Activated CD8-positive, alpha-beta memory T cell treated with anti-CD3 and anti-CD28 coated beads for 4 hours (primary cell): ENCODE results near the gene CHI3L2.

Experiments used
- DNase-seq, 2 donors: peaks; one replicate each; pipeline ENCODE4 v3.0.0-alpha.2; 2020; ENCODE audit warnings: low read depth in 2 of 2

CHI3L2 gene

DNA sequence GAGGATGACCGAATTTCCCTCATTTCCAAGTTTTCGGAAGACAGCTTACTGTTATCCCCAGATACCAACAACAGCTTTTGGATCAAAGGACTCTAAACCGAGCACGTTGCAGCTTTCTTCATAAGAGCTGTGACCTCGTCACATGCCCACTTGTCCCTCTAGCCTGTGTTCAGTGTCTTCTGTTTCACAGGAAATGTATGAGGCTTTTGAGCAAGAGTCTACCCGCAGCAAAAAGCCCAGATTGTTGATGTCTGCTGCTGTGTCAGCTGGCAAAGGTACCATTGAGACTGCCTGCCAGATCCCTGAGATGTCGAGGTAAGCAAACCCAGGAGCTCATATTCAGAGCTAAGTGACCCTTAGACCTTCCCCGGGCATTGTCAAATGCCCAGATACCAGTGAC lies 24.1 kb downstream of the CHI3L2 start:
- DNase-seq = no peak

DNA sequence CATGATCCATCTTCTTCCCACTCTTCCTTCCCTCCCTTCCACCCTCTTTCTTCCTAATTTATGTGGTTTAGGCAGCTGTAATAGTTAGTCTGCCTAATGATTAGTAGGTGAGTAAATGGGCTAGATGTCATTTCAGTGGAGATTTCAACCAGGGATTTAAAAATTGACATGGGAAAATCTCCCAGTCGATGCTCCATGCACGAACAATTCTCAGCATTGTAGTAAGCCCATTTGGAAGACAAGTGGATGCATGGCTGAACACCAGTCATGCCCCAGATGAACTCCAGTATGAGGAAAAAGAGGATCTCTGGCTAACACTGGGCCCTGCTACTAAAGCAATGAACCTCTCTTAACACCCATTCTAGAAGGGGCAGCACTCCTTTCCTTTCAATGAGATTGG lies 25.3 kb downstream of the CHI3L2 start:
- no peak for DNase-seq

DNA sequence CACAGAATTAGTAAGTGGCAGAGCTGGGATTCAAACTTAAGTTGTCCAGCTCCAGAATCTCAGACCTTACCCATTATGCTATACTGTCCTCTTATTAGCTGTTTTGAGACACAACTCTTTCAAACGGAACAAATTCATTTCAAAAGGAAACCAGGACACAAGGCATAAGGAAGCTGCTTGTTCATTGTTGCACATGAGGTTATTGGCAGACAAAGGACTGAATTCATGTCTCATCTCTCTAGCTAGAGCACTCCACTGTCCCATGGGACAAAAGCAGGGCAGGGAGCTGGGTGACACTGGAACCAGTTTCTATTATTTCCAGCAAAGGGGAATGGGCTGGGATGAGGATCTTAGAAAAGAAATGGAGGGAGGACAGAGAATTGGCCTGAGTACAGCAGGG lies 26.4 kb downstream of the CHI3L2 start:
- no peak for DNase-seq

DNA sequence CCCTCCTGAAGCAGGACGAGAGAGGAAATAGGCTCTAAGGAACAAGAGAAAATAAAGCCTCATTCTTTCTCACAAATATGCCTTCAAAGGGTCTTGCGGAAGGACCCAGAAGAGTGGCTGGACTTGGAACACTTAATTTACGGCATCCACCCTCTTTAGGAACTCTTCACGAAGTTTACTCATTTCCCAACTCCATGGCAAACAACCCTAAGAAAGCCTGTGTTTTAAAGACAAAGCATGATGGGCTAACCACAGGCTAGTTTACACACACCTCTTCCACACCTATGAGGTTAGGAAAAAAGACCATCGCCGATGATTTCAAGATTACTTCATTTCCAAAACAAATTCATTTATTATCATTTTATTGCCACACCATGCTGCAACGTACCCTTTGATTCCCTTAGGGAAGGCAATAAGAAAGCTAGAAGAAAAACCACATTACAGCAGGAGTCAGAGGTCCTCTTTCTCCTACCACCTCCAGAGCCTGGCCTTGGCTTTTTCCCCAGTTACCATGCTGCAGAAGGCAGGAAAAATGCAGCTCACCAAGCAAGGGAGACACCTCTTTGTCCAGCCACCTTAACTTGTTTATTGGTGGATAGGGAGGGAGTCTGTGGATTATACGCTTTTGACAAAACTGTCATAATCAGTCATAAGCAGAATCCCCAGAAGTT lies 29.6 kb downstream of the CHI3L2 start:
- DNase-seq = no peak

DNA sequence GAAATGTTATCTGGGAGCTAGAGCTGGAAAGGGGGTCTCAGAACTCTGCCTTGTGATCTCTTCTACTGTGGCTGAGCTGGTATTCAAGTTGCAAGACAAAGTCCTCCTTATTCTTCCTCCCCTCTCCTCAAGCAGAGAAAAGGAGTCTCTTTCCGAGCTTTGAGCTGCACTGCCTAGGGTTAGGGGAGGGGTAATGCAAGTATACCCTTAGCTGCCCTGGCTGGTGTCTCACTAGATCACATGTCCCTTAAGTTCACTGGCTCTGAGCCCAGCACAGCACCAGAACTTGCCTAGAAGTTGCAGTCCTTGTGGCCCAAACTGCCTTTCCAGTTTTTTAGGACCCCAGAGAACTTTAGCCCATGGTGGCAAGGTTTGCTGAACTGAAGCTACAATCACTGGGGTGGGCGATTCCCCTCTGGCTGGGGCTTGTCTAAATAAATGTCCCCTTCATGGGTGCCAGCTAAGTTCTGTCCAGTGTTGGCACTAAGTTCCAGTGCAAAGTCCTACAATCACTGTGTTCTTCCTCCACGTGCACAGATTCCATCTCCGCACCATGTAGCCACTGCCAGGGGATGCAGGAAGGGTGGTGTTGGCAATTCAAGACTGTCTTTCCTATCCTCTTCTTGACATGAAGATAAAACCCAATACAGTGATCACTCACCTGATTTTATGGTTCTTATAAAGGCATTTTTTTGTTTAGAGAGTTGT lies 40.4 kb downstream of the CHI3L2 start:
- DNase-seq = no peak

DNA sequence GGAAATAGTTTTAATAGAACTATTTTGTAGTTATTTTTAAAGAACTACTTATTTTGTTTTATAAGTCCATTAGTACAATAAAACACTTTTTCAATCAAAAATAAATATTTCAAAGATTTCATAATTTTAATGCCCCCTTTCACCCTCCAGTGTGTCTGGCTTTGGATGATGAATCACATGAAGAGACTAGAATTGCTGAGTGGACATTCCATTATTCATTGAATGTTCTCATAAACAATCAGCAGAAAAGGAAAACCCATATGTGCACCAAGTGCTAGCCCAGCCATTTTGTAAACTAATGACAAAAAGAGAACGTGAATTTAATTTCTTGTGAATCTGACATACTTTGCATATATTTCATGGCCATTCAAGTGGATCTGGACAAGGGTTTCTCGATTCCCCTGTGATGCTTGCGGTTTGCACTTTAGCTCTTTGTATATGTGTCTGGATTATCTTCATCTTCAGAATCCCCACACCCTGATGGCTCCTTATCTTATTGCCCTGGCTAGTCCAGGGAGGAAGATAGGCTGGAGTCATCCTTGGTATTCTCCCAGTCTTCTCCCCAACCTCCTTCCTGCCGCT lies 42.4 kb downstream of the CHI3L2 start:
- DNase-seq = no peak

DNA sequence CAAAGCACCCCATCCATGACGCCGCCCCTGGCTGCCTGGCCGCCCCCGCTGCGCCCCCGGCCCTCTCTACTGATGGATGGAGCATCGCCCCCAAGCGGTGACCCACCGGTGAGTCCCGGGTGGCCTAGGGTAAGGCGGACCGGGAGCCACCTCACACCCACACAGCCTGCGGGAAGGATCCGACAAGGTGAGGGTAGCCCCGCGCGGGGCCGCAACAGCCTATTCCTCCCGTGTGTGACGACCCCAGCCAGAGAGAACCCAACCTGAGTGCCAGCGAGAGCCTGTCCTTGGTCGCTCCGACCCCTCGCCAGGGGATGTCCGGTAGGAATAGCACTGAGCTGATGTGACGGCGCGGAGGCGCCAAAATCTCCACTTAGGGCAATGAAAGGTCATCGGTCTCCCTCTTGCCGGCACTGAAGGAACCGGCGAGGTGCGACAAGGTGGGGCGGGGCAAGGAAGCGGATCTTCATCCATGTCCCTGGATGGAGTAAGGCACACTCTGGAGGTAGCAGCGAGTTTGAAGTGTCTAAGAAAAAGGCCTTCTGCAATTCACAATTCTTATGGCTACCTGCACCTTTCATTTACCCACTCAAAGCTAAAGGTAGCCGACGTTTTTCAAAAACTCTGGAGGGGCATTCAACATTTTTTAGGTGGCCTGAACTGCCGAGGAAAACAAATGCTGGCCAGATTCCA lies 43.4 kb downstream of the CHI3L2 start:
- no peak for DNase-seq

DNA sequence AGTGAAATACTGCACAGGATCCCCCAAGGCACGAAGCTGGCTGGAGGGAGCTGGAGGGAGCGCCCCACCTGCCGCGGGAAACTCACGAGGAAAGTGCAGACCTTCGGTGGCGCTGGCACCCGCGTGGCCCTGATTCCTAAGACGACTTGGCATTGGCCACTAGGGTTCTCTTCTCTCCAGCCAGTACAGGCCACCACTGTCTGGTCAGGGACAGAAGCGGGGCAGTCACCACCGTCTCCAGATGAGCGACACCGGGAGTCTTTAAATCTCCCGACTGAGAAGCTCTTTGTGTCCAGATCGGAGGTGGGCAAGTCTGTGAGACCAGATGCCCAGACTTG lies 43.9 kb downstream of the CHI3L2 start:
- DNase-seq = no peak

DNA sequence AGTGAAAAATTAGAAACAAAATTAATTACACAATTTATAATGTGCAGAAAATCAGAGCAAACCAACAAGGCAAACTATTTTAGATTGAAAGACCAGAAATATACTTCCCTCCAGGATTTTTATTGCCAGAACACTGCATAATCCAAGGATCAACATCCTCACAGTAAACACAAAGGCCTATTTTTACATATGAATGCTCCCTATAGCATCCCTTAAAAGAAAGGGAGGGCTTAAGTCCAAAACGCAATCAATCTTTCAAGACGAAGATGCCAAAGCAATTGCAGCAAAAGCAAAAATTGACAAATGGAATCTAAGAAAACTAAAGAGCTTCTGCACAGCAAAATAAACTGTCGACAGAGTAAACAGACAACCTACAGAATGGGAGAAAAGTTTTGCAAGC lies 44.6 kb downstream of the CHI3L2 start:
- no peak for DNase-seq

DNA sequence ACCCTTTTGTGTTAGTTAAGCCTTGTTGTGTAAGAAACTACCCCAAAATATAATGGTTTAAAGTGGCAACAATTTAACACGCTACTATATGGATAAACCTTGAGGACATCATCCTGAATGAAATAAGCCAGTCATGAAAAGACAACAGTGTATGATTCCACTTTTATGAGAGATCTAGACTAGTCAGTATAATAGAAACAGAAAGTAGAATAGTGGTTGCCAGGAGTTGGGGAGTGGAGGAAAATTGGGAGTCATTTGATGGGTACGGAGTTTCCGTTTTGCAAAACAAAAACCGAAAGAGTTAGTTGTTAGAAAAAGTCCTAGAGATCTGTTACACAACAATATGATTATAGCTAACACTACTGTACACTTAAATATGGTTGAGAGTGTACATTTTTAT lies 47.1 kb downstream of the CHI3L2 start:
- DNase-seq = no peak

DNA sequence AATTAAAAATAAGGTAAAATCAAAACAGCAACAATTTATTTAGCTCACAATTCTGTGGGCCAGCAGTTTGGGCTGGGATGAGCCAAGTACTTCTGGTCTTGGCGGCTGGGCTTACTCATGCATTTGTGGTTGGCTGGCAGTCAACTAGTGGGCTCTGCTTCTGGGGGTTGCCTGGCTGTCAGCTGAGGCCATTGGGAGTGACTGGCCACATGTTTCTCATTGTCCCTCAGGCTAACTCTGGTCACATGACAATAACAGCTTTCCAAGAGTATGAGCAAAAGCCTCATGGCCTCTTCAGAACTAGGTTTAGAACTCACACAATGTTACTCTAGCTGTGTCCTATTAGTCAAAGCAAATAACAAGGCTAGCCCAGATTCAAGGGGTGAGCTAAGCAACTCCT lies 47.6 kb downstream of the CHI3L2 start:
- no peak for DNase-seq

DNA sequence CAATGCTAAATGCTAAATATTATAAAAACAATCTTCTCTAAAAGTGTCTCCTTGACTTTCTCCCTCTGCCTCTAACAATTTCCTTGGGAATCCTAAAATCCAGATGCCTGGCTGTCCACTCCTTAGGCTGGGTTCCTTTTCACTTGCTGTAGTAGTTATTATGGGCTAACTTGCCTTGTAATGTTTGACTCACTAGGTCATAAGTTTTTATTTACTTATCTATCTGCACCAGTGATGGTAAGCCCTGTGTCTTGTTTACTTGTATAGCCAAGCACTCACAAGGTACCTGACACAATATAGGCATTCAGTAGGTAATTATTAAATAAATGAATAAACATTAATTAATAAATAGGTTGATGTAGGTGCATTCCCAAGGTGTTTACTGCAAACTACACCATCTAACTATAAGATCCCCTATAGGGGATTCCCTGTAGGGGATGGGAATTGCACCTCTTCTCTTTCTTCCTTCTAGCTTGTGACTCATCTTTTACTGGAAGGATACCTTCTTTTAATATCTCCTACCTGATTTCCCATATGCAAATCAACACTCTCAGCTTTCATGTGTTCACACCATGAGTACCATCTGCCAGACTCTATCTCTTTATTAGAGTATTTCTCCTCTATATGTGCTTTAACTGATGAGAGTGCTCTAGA lies 48.4 kb downstream of the CHI3L2 start:
- DNase-seq = no peak

DNA sequence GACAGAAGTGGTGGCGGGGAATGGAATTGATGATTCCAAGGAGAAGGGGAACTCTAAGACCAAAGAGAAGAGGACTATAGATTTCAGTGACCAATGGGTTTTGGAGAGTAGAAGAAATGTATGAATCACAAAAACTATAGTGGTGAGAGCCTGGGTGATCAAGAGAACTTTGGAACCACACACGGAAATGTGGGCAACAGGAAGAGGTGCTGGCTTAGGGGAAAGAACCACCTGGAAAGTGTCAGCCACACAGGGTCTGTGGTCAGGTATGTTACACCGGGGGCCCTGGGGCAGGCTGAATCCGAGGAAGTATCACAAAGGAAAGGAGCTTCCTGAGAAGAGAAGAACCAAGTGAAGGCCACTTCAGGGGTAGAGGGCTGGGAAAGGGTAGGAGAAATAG lies 51.6 kb downstream of the CHI3L2 start:
- no peak for DNase-seq

DNA sequence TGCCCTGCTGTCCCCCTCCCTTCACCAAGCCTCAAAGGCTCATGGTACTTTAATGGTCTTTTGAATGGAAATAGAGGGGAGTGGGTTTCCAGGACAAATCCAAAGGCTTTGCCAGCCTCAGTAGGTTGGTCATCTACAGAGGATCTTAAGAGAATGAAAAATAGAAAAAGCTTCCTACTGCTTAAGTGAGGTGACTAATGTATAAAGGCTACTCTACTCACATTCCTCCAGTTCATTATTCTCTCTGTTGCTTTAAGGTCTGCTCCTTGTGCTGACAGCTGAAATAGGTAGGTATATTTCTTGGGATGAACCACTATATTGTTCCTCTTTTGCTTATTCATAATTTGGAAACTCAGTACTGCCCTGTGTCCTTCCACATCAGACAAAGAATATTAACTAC lies 52.8 kb downstream of the CHI3L2 start:
- DNase-seq = no peak

DNA sequence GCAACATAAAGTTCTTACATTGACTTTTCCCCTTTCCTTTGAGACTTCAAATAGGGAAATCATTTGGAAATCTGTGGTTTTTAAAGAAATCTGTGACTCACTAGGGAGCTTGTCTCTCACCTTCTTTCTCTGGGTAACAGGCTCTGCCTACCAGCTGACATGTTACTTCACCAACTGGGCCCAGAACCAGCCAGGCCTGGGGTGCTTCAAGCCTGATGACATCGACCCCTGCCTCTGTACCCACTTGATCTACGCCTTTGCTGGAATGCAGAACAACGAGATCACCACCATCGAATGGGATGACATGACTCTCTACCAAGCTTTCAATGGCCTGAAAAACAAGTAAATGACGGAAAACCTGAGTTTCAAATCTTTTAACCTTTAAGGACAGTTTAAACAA lies 53.9 kb downstream of the CHI3L2 start:
- DNase-seq = no peak

DNA sequence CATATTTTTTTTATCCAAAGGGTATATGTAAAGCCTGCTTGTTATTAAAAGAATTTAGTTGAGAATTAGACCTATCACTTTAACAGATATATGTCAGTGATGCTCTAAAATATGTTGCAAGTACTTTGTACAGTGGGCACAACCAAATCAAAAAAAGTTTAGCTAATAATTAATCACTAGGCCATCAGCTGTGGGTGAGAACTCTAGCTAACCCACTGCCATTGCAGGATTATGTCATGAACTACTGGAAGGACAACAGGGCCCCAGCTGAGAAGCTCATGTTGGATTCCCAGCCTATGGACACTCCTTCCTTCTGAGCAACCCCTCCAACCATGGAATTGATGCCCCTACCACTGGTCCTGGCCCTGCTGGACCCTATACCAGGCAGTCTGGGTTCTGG lies 56.3 kb downstream of the CHI3L2 start:
- DNase-seq = no peak

DNA sequence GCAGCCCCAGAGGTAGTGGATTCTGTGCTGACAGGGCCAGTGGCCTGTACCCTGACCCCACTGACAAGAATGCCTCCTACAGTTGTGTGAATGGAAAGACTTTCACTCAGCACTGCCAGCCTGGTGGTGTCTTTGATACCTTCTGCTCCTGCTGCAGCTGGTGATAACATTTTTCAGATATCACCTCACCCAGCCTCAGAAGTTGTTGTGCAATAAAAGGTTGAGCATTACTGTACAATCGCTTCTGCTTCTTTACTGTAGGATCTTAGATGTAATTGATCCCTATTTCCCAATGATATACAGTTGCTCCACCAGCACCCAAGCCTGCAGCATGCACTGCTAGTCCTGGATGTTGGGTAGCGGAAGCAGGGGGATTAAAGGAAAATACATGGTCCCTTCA lies 58.4 kb downstream of the CHI3L2 start:
- no peak for DNase-seq

DNA sequence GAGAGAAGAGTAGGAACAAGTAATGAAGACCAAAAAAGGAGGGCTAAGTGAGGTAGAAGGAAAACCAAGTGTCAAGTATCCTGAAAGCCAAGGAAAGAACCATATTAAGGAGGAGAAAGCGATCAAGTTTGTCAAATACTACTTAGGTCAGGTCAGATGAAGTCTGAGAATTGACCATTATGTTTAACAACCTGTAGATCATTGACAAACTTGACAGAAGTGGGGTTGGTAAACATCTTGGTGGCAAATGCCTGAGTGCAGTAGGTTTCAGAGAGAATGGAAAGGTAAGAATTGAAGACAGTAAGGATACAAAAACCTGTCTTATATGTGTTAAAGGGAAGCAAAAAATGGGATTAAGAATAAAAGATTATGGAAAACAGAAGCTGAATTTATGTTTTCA lies 59.4 kb downstream of the CHI3L2 start:
- no peak for DNase-seq

DNA sequence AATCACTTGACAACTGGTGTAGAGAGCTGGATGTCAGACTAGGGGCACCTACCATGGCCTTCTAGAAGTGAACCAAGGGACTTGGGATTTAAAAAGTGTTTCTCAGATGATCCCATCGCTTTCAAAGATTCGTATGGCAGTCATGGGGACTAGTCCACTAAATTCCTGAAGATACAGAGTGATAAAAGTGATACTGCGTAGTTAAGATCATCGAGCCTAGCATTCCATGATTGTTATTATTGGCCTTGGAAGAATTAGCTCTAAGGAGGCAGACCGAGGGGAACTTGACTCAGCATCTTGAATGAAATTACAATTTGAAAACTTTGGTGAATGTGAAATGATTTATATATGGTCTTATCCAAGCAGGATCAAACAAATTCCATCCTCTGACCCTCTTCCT lies 61.9 kb downstream of the CHI3L2 start:
- DNase-seq = no peak

DNA sequence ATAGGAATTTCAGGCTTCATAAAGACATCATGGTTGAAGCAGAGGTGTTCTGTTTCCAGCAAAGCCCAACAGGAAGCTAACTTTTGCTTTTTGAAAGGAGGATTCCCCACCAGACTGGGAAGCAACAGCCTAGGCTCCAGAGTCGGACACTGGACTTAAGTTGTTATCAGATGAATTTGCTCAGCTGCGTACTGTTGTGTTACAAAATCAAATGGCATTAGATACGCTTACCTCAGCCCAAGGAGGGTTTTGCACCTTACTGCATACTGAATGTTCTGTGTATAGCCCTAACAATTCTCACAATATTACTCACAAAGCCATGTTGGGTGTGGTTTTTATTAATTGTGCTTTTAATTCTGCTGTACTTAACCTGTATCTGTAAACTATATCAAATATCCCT lies 62.6 kb downstream of the CHI3L2 start:
- no peak for DNase-seq

DNA sequence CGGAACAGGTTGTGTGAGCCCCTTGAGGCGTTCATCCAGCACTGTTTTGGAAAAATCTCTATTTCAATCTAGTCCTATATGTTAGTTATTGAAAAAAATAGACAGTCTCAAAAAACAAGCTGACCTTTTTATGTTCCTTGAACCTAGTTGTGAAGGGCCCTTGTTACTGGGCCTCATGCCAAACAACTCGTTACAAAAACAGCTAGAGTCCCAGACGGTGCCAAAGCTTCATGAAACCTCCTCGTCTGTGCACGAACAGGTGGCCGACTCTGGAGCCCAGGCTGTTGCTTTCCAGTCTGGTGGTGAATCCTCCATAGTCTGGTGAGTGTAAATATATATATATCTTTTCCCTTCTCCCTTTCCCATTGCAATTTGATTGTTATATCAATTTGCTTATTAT lies 63.1 kb downstream of the CHI3L2 start, which contains the start of gene CHIA:
CHIA (plus strand) TSS at position 222 of the 400 bp plus-strand sequence. CDS start 19,617 bp downstream, outside the sequence.
- DNase-seq = no peak
